Fibroblast of mammary gland (primary cell): ENCODE measurements around the gene FIGNL1.
A peak's percentile ranks its signal among the peaks of the same experiment; 100 is the strongest.

Source experiments
- DNase-seq: peaks from one replicate; pipeline ENCODE4 v3.0.0-alpha.2; 2010; ENCODE audit warnings: low read depth
- H3K4me3 ChIP-seq: 2 replicates; pipeline ENCODE4 v1.5.1; 2011; ENCODE audit warnings: low read depth, mild to moderate bottlenecking, low read length, moderate library complexity; ENCODE audit not compliant: control insufficient read depth
- TF ChIP-seq, protein P1 (sequence below): conservative IDR thresholded peaks from 2 replicates; pipeline ENCODE4 v1.5.1; 2011; ENCODE audit warnings: low read depth, low read length, inconsistent platforms; ENCODE audit not compliant: control insufficient read depth, insufficient read depth

The FIGNL1 gene, protein sequence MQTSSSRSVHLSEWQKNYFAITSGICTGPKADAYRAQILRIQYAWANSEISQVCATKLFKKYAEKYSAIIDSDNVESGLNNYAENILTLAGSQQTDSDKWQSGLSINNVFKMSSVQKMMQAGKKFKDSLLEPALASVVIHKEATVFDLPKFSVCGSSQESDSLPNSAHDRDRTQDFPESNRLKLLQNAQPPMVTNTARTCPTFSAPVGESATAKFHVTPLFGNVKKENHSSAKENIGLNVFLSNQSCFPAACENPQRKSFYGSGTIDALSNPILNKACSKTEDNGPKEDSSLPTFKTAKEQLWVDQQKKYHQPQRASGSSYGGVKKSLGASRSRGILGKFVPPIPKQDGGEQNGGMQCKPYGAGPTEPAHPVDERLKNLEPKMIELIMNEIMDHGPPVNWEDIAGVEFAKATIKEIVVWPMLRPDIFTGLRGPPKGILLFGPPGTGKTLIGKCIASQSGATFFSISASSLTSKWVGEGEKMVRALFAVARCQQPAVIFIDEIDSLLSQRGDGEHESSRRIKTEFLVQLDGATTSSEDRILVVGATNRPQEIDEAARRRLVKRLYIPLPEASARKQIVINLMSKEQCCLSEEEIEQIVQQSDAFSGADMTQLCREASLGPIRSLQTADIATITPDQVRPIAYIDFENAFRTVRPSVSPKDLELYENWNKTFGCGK

DNA sequence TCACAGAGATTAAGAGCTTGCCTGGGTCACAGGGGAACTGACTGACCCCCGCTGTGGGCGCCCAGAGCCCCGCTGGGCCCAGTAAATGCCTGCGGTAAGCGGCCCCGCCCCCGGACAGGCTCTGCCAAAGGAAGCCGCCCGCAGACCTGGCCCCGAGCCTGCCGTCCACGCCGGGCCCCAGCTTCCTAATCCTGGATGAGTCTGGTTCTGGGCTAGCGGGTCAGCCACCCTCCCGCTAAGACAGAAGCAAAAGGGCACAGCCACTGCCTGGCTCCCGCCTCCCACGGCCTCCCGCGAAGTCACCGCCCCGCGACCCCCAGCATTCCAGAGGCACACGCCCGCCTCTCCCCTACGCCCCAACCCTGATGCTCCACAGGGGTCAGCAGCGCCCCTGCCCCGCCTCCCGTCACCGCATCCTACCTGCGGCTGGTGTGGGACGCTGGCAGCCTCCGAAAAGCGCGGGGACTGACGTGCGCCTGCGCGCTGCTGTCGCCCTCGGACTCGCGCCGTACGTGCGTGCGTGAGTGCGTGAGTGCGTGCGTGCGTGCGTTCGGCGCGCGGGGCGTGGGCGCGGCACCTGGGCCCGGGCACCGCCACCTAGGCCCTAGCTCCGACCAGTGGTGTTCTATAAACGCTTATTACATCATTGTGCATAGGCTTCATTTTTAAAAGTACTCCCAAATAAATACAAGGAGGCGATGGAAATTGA is at the start of gene FIGNL1:
TSS of gene FIGNL1 (minus strand) at position 470 of the 709 bp plus-strand sequence. CDS start 3,063 bp downstream, outside the sequence.
- peak within 1 kb of the TSS; percentile 80 for H3K4me3 ChIP-seq
- TF ChIP-seq, protein P1, sequence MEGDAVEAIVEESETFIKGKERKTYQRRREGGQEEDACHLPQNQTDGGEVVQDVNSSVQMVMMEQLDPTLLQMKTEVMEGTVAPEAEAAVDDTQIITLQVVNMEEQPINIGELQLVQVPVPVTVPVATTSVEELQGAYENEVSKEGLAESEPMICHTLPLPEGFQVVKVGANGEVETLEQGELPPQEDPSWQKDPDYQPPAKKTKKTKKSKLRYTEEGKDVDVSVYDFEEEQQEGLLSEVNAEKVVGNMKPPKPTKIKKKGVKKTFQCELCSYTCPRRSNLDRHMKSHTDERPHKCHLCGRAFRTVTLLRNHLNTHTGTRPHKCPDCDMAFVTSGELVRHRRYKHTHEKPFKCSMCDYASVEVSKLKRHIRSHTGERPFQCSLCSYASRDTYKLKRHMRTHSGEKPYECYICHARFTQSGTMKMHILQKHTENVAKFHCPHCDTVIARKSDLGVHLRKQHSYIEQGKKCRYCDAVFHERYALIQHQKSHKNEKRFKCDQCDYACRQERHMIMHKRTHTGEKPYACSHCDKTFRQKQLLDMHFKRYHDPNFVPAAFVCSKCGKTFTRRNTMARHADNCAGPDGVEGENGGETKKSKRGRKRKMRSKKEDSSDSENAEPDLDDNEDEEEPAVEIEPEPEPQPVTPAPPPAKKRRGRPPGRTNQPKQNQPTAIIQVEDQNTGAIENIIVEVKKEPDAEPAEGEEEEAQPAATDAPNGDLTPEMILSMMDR = no peak
- DNase-seq = peak; percentile 60

DNA sequence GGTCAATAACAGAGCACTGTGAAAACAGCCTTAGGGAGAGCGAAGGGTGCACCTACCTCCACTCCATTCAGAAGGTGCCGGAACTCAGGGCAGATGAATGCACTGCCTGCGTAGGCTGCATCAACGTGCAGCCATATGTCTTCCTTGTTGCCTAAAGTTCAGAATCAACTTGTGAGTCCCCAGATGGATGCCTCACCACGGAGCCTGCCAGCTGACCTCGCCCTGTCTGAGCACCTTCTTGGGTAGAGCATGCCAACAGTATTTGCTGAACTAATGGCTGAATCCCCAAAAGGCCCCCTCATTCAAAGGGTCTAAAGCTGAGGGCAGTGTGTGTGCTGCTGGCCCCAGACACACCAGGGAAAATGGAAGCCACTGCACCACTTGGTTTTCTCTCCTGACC is 48.9 kb upstream of the FIGNL1 start:
- TF ChIP-seq, protein P1 = no peak
- no peak for DNase-seq
- H3K4me3 ChIP-seq = no peak overlapping the region

DNA sequence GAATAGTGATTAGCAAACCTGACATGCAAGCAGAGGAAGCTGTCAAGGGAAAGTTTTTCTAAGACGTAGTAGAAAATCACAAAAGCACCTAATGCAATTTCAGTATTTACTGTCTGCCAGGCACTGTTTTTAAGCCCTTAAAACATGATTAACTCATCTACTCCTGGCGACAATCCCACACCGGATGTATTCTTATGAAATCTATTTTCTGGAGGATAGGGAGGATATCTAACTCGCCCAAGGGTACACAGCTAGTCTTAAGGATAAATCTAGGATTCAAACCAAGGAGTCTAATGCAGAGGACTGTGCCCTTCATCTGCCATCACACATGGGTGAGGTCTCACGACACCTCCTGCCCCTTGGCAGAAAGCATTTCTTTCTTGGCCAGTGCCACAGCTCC is 47.8 kb upstream of the FIGNL1 start:
- peak; percentile 82 for DNase-seq
- no peak overlapping the region for H3K4me3 ChIP-seq
- TF ChIP-seq, protein P1 = no peak

DNA sequence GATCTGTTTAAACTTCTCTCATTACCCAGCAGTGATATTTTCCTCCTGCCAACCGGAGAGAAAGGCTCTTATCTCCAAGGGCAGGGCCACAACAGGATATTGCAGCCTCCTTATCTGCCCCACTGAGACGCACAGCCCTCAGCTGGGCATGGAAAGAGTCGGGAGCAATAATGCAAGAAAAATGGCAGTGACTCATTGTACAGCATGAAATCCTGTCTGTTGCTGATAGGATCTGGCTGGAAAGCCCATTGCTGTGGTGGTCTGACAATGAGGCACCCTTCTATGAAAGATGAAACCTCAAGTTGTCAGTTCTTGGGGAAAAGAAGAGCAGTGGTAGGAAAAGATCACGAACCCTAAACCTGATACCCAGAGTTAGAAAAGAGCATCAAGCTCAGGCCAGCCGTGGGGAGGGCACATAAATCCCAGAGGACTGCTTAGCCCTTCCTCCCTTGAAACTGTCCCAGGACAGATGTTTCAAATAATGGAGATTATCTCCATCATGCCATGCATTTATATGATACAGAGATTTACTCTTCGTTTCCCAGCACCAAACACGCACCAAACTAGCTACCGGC is 47.0 kb upstream of the FIGNL1 start:
- H3K4me3 ChIP-seq = no peak overlapping the region
- peak; percentile 76 for DNase-seq
- TF ChIP-seq, protein P1 = no peak

DNA sequence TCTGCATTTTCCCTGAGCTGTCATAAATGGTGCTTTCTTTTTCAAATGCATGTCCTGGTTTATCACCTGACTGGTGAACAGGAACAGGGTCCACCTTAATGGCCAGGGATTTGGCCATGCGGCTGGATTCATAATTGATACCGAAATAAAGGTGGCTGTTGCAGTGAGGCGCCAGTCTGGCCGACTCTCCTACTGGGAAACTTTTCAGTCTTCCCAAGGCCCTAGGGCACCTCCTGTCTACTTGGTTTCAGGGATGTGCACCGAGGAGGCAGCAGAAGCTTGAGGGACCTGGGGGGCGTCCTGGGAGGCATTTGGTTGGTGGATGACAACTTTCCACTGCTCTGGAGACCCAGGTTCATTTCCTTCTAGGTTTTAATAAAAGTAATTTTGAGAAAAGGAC is 46.4 kb upstream of the FIGNL1 start:
- no peak overlapping the region for H3K4me3 ChIP-seq
- no peak for DNase-seq
- TF ChIP-seq, protein P1 = no peak

DNA sequence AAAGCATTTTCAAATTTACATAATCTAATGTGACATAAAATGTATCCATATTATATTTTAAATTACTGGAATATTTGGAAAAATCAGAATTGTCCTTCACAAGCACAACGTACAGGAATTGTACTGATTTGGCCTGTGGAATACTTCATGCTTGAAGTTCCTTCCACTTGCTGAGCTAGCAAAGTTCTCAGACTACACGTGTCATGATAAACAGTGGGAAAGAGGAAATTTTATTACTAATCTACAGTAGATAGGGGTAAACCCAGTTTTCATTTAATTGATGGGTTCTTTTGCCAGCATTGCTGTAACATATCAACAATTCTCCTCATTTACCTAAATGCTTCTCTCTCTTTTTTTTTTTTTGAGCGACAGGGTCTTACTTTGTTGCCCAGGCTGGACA is 45.6 kb upstream of the FIGNL1 start:
- TF ChIP-seq, protein P1 = no peak

More for the DNA sequence above, 45.6 kb upstream of the FIGNL1 start:
- no peak for DNase-seq
- H3K4me3 ChIP-seq = no peak overlapping the region
